LNCaP clone FGC (cell line): ENCODE data around the gene B4GALT5.

Experiments
- DNase-seq: peaks from one replicate; pipeline ENCODE4 v3.0.0-alpha.2; 2011; ENCODE audit warnings: low read depth
- H3K4me3 ChIP-seq: 2 replicates; pipeline ENCODE4 v1.5.1; 2011; ENCODE audit warnings: mild to moderate bottlenecking, low read depth, low read length, control low read depth
- TF ChIP-seq, protein P1 (sequence below): IDR thresholded peaks from 2 replicates; pipeline ENCODE4 v1.5.1; 2012; ENCODE audit warnings: mild to moderate bottlenecking; ENCODE audit not compliant: control insufficient read depth, insufficient read depth; ENCODE audit errors: extremely low read depth

B4GALT5 gene

DNA sequence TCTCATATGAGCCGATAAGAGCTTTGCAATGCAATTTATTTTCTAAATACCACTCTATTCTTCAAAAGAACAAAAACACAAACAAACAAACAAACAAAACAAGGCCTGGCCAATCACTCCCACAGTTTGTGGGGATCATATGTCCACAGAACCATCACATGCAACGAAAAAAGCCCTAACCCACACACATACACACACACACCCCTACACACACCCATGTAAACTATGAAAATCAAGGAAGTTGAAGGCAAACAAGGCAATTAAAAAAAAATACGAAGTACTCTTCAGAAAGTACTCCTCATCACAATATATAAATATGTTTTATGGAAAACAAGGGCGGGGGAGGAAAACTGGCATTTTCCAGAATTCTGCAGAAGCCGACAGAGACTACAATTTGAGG is 79.6 kb downstream of the B4GALT5 start:
- TF ChIP-seq, protein P1, sequence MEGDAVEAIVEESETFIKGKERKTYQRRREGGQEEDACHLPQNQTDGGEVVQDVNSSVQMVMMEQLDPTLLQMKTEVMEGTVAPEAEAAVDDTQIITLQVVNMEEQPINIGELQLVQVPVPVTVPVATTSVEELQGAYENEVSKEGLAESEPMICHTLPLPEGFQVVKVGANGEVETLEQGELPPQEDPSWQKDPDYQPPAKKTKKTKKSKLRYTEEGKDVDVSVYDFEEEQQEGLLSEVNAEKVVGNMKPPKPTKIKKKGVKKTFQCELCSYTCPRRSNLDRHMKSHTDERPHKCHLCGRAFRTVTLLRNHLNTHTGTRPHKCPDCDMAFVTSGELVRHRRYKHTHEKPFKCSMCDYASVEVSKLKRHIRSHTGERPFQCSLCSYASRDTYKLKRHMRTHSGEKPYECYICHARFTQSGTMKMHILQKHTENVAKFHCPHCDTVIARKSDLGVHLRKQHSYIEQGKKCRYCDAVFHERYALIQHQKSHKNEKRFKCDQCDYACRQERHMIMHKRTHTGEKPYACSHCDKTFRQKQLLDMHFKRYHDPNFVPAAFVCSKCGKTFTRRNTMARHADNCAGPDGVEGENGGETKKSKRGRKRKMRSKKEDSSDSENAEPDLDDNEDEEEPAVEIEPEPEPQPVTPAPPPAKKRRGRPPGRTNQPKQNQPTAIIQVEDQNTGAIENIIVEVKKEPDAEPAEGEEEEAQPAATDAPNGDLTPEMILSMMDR = no peak
- DNase-seq = no peak
- H3K4me3 ChIP-seq = no peak overlapping the region

DNA sequence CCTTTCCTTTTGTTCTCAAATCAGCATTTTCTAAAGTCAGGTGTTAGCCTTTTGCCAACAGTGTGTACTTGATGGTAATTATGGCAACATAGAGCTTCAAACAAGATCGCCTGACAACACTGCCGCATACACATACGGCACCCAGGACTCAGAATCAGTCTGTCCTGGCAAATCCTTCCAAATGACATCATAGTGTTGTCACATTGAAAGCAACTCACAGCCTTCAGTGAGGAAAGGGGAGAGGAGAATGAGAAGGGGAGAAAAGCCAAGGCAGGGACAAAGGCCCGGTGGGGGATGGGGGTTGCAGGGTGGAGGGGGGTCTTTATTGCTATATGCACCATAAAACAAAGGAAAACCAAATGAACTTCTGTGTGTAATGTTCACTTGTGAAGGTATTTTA is 80.0 kb downstream of the B4GALT5 start:
- no peak for DNase-seq
- TF ChIP-seq, protein P1 = no peak
- no peak overlapping the region for H3K4me3 ChIP-seq

DNA sequence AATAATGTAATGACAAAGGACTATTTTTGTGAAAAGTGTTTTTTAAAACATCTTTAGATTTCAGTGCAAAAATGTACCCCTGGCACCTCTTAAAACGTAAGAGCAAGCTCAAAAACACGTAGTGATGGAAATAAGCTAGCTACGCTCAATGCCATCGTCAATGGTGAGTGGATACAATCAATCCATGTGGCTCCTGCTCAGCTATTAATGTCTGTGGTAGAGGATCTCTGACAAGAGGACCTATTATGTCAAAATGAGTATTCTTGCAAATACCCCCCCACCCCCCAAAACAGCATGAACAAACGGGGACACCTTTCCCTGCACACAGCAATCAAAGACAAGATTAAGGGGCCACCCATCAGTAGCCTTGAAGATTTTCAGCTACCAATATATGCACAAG is 80.7 kb downstream of the B4GALT5 start:
- no peak overlapping the region for H3K4me3 ChIP-seq
- TF ChIP-seq, protein P1 = no peak
- no peak for DNase-seq

DNA sequence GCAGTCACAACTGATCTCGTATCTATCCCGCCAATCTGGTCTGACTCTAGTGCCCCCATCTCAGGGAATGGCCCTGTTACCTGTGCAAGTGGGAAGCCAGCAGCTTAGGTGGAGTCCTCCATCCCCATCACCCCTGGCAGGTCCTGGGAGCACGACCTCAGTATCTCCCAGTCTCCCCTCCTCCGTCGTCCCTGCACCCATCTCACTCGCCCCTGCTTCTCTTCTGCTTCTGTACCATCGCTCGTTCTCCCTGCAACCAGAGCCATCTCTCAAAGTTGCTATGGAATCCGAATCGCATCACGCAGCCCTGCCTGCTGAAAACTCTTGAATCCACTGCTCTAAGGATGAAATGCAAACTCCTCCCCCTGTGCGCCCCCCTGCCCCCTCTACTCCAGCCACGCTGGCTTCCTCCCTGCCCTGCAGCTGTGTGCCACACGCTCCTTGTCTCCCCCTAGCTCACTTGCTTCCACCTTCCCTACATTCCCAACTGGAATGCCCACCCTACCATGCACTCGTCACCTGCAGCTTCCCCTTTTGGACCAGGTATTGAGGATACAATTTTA is 81.7 kb downstream of the B4GALT5 start:
- no peak for DNase-seq
- TF ChIP-seq, protein P1 = no peak
- no peak overlapping the region for H3K4me3 ChIP-seq

DNA sequence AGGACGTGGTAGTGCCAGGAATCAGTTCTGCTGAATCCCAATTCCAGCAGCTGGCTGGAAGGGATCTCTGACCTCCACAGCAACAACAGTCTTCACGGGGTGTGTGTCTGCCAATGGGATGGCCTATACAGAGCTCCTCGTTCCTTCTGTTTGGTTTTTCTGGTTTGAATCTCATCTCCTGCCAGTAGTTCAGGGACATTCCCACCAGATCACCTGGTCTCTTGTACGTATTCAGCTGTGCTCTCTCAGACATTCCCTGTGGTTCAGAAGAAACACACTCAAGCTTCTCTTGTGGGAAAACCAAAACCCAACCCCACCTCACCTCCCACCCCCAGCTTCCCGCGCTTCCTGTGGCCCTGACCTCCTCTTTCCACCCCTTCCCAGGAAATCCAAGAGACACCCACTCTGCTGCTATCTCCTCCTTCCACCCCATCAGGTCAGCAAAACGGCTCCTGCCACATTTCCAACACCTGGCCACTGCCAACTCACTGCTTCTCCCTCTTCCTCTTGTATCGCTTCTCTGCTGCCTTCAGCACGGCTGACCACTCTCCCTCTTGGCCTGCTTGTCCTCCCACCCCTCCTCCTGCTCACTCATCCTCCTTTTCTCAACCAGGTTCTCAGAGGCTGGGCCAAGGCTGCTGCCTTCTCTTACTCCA is 82.5 kb downstream of the B4GALT5 start:
- TF ChIP-seq, protein P1 = no peak
- H3K4me3 ChIP-seq = no peak overlapping the region
- no peak for DNase-seq

DNA sequence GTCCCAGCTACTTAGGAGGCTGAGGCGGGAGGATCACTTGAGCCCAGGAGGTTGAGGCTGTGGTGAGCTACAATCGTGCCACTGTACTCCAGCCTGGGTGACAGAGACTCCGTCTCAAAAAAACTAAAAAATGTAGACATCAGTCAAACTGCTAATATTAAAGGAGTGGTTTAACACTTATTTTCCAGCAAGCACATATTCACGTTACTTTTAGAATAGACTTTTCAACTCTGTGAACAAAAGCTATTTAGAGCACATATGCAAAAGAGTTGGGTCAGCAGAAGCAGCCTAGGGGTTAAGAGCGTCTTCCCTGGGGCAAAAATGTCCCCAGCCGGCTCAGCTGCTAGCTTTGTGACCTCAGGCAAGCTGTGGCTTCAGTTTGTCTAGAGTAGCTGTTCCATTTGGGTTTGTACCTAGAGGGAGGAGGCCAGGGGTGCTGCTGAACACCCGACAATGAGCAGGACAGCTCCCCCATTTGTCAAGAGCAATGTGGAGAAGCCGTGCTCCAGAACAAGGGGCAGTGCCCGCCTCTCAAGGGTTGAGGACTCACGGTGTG is 83.2 kb downstream of the B4GALT5 start:
- DNase-seq = no peak

More for the DNA sequence above, 83.2 kb downstream of the B4GALT5 start:
- TF ChIP-seq, protein P1 = no peak
- no peak overlapping the region for H3K4me3 ChIP-seq
